ENCODE data around the gene IQCK.

IQCK gene

GRCh38 chr16:19722269-19722952 is 4.3 kb downstream of the IQCK start:
- no peak for DNase-seq

GRCh38 chr16:19722981-19723380 is 4.9 kb downstream of the IQCK start:
- DNase-seq: no peak

- no peak for DNase-seq
Measured at GRCh38 chr16:19728636-19728965, 10.5 kb downstream of the IQCK start.

DNA sequence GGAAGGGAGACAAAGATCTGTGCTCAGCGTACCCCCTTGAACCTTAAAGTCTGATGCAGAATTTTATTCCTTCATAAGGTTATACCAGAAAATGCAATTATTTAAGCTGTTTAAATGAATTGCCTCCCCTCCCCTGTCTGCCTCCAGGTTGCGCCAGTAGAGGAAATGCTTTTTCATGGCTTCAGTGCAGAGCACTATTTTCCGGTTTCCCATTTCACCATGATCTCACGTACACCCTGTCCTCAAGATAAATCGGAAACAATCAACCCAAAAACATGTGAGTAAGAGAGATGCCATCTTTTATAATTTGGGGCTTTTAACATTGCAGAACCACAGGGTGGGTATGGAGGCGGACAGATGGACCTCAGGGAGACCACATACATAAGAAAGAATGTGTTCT is 15.5 kb downstream of the IQCK start:
- no peak for DNase-seq

- DNase-seq: no peak
Measured at GRCh38 chr16:19735074-19735867, 17.2 kb downstream of the IQCK start.

DNA sequence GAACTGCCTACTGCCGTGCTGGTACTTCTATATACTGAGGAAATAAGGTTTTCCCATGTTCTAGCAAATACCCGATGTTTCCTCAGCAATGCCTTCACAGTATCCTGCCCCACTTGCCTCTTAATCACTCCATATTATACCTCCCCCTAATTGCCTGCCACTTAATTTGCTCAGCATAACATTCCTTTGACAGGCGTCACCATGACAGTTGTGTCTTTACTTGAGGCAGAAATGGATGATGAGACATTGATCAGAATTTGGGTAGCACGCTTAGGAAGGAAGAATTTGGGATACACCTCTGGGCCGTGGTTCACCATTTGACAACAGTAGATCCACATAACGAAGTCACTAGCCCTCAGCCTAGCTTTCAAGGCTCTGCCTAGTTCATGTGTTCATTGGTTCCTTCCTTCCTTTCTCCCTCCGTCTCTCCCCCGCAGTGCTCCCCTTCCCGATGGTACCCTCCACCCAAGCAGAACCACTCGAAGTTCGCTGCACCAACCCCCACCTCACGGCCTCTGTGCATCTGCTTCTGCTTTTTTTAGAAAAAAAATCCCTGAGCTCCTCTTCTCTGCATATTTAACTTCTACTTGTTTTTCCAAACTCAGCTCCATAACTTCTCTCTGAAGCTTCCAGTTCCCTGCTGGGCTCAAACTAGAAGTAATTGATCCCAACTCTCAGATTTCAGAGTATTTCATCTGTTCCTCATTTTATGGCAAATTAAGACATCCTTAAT is 19.4 kb downstream of the IQCK start:
- DNase-seq: no peak

- no peak for DNase-seq
Measured at GRCh38 chr16:19741354-19741753, 23.3 kb downstream of the IQCK start.

DNA sequence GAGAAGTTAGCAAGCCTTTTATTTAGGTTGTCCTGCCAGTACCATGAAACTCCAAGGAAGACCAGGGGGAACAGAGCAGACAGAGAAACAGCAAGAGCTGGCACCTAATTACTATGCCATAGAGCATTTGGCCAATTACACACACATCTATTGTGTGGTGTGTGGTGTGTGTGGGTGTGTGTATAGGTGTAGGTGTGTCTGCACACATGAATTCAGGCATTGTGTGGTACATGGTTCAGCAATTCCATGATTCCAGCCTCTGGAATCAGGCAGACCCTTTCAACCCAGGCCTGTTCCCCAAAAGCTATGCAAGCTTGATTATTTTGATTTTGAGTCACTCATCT is 25.7 kb downstream of the IQCK start:
- no peak for DNase-seq

DNA sequence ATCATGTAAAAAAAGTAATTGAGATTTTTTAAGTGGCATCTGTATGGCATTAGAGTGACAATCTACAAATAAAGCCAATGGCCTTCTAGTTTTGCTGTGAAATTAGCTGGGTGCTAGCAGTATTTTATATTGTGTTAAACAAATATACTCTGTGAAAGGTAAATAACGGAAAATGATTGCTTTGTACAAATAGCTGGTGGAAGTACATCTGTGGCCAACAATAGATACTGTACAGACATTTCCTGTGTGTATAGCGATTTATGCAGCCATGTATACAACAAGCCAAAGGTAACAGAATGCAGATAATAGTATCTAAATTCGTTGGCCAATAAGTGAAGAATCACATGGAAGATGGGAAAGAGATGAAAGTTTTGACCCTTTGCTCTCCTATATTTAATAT is 26.6 kb downstream of the IQCK start:
- DNase-seq: peak; percentile 23

- DNase-seq: no peak
Measured at GRCh38 chr16:19745286-19746010, 27.4 kb downstream of the IQCK start.

GRCh38 chr16:19746561-19746960 is 28.5 kb downstream of the IQCK start:
- DNase-seq: no peak

DNA sequence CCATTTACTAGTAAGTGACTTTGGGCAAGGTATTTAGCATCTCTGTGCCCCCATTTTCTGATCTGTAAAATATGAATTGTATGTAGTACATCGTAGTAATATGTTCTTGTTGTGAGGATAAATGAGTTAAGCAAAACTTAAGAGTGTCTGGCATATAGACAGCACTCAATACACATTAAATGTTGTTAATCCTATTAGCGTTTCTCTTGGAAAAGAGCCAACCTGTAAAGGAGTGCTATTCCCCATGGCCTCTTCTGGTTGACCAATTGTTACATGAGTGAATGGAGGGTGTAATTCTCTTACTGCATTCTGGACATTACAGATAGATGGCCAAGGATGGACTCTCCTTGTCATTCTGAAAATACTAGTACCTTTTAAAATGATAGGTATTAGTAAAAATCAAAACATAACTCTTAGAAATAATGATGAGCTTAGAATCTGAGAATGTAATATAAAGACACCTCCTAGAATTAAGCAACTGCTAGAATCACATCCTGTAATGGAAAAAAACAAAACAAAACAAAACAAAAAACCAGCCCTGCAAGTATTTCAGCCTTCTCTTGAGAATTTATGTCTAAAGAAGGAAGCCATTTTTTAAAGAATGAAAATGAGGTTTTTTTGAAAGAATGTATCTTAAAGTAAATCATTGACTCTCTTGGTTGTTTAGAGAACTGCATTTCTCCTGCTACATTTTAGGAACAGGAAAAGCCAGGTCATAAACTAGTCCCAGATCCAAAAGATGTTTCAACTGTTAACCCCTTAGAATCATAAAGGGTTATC is 30.5 kb downstream of the IQCK start:
- DNase-seq: no peak

GRCh38 chr16:19749571-19750080 is 31.6 kb downstream of the IQCK start:
- DNase-seq: no peak

DNA sequence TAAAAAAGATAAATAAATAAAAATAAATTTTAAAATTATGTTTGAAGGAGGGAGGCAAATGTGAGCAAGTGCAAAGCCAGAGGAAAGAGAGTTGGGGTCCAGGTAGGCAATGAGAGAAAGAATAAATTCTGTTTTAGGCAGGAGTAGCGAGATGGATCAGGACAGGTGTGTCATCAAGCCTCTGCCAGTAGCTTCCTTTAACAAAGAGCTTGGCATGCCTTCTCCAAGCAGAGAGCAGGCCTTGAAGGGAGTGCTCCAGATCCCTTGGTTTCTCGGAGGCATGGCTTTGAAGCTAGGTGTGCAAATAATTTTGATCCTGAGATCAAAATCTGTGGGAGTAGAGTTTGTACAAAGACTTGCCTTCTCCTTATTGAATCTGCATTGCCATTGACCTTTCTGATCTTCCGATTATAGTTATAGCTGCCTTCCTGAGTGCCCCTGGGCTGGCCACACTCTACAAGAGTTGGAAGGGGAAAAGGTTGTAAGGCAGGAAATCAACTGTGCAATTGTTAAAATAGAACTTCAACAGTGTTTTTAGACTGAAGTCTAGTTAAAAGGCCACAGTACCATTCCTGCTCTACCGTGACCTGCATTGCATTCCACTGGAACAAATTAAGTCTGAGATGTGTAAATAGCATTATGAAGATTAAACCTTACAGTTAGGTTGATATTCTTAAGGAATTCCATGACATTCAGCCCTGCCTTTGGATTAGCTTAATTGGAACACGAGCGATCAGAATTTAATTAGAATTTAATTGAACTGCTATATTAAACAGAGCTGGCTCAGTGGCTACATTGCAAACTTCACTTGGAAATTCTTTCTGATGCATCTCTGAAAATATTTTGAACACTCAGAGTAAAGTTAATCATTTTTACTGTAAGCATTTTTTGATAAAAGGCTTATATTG is 33.7 kb downstream of the IQCK start:
- DNase-seq: no peak

- no peak for DNase-seq
Measured at GRCh38 chr16:19753815-19754643, 36.0 kb downstream of the IQCK start.

GRCh38 chr16:19754644-19755036 is 36.6 kb downstream of the IQCK start:
- no peak for DNase-seq

DNA sequence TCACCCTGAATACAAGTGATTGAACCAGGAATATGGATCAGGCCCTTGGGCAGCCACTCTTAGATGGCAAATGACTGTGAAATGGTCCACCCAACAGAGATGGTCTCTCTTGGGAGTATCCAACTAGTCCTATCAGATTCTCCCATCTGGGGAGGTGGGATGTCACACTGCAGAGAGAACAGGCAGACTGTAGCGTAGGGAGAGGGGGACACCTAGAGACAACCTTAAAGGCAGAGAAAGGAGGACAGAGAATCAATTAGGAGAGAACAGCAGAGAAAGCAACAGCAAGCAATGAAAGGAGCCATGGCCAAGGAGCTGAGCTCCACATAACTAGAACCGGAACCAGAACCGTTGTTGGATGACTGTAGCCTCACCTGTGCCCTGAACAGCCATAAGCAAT is 37.2 kb downstream of the IQCK start:
- no peak for DNase-seq

GRCh38 chr16:19757026-19757425 is 39.0 kb downstream of the IQCK start:
- DNase-seq: no peak

GRCh38 chr16:19757762-19758595 is 39.9 kb downstream of the IQCK start:
- DNase-seq: no peak

All from DMS153 (cell line).